ENCODE measurements around the gene ROPN1L.
"Not testable (repeated sequence)": the region's sequence is repeated elsewhere in the genome, so short reads cannot be mapped to it uniquely, and the experiment has no call there.

ROPN1L gene

DNA sequence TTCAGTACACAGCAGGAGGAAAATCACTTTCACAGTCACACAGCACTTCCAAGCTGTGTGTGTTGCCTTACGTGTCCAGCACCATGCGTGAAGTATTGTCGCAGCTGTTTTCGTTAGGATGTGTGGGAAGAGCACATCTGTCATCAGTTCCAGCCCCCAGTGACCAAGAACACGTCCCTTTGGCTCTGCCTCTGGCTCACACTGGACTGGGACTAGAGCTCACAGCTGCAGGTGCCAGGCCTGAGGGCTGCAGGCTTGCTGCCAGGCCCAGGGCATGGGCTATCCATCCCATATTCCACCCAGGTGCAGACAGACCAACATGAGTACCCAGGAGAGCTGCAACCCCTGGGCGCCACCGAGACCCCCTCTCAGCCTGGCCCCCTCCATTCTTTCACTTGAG, 61.6 kb downstream of the ROPN1L start:
- DNase-seq = no peak

DNA sequence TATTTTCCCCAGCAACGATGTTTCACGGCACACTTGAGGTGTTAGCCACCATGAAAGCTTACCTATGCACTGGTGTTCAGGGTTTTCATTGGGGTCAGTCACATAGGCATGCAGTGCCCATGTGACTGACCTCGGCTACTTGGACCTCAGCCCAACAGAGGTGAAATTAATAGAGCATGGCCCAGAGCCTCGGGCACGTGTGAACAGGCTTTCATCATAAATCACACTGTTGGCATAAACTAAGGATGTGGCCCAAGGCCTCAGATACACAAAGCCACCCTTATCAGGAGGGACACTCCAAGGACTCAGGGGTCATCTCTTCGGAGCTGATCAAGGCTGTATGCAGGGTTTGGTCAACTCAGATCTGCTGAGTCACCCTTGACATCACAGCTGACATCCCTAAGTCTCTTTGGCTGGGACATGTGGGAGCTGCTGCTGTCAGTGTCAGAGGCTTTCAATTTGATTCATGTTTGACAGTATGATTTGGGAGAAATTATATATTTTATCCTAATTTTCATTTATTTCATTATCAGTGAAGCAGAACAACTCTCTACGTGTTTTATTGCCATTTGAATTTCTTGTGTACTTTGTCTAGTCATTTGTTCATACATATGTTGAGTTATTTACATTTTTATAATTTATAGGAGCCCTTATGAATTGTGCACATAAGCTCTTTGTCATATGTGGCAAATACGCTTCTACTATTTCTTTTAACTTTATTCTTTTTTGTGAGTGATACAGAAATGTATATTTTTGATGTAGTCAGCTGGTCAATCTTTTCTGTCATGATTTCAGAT, 62.5 kb downstream of the ROPN1L start:
- peak; percentile 52 for DNase-seq

DNA sequence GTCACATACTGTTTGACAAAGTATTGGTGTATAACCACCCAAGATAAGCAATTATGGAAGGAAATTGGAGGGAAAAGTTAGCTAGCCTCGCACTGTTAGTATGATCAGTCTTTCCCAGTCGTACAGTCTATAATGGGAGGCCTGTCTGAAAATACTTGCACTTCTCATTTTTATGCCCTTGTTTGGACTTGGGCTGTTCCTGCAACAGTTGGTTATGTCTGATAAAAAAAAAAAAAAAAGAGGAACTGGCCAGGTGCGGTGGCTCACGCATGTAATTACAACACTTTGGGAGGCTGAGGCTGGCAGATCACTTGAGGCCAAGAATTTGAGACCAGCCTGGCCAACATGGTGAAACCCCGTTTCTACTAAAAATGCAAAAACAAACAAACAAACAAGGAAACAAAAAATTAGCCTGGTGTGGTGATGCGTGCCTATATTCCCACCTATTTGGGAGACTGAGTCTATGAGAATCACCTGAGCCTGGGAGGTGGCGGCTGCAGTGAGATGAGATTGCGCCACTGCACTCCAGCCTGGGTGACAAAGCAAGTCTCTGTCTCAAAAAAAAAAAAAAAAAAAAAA, 63.9 kb downstream of the ROPN1L start:
- DNase-seq = no peak

DNA sequence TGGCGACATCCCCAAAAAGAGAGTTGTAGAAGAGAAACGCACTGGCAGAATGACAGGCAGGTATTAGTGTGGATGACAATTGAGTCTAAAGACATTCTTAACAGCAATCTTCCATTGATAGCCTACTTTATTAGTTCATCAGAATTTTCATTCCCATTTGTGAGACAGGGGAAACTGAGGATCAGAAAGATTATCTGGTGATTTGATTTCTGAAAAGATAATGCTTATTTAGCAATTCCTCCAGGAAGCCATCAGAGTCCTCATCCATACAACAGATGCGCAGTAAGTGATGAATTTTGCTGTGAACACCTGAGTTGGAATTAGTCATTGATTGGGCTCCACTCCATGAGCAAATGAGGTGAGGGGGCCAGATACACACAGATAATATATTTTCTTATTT, 64.9 kb downstream of the ROPN1L start:
- DNase-seq = no peak

DNA sequence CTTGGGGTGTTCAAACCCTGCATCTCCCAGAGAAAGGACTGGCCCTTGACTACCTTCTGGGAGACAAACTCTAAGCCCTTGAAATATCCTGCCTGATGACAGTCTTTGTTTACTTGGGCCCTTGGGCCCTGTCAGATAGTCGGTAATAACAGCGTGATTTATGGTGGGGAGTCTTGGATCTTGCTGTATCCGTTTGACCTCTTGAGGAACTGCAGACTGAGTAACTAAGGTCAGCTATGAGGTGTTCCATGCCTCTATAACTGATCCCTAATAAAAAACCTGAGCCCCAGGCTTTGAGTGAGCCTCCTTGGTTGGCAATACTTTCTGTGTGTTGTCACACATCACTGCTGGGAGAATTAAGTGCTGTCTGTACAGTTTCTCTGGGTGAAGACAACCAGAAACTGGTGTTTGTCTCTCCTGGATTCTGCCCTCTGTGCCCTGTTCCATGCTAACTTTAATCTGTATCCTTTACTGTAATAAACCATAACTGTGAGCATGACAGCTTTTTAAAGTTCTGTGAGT, 66.0 kb downstream of the ROPN1L start:
- no peak for DNase-seq

DNA sequence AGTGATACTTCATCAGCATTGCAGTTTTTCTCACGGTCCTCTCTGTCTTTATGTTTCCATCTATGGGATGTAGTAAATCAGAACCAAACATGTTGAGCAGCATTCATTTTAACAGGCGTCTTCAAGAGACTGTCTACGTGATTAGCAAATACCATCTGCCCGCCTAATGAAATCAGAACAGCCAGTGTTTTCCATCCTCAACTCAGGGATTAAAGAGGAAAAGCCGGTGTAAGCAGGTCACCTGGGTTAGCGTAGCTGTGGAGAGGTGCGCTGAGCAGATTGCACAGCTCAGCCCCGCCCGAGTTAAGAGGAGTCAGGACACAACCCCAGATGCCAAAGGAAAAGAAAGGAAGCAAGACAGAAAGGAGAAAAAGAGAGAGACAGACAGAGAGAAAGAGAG, 67.9 kb downstream of the ROPN1L start:
- DNase-seq = no peak

DNA sequence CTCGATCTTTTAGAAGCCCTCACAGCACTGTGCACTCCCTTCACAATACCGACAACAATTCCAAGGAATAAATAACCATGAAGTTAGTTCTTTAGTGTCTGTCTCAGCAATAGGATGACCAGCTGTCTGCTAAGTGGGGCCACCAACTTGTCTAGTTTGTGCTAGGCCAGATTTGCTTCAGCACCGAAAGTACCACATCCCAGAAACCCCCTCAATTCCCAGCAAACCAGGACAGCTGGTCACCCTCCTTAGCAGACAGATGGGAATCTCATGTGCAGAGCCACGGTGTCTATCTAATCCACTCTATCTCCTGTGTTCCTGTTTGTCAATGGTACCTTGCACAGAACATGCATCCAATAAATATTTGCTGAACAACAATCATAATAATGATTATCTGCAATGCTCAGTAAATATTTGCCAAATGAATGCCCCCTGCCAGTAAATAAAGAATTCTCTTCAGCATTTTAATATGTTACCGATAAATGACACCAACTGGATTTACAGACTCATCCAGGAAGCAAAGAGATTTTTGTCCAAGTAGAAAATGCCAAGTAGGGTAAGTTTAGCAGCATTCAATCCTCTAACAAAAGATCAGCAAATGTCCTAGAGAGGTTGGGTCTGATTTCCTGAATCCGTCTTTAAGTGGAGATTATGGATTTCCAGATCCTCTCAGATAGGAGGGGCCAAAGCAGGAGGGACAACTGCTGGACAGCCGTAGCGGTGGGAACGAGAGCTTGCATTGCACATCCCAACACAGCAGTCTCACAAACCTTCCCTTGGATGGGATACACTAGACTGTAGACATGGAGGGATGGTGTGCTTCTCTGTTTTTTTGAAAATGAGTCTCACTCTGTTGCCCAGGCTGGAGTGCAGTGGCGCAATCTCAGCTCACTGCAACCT, 70.3 kb downstream of the ROPN1L start:
- DNase-seq = no peak

DNA sequence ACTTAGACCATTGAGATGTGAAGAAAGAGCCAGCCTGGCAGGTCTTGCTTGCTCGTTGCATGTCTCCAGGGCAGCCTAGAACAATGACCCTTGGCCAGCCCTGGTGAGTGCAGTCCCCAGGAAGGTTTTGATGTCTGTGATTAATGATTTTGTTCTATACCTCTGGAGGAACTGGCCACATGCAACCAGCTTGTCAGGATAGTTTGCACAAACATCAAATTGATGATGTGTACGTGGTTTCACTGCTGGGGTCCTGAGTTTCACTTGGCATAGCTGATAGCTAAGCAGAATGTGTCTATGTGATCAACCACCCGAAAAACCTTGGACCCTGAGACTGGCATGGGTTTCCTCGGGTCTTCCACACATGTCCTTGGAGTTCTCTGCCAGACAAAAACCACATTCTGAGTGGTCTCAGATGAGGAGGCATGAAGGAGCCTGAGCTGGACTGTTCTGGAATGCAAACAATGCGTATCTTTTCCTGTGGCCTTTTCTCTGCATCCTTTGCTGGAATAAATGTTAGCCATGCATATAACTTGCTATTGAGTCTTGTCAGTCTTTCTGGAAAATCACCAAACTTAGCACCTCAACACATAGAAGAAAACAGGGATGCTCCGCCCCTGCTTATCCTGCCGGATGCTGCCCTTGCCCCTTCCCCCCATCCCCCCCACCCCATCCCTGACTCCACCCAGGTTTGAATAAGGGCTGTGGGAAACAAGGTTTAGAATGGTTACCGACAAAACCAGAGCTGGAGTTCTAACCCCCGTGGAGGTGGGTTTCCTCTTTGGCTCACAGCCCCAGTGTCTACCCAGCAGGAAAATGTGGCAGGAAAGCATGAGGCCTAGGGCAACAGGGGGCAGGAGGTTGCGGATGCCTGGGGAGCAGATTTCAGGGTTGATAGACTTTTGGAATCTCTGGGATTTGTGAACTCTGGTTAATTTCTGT, 72.1 kb downstream of the ROPN1L start:
- DNase-seq = no peak

DNA sequence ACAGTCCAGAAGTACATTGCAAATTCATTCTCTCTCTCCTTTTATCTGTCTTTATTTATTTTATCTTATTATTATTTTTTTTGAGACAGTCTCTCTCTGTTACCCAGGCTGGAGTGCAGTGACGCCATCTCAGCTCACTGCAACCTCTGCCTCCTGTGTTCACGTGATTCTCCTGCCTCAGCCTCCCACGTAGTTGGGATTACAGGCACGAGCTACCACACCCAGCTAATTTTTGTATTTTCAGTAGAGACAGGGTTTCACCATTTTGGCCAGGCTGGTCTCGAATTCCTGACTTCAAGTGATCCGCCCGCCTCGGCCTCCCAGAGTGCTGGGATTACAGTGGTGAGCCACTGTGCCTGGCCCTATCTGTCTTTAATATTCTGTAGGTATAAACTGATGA, 72.9 kb downstream of the ROPN1L start:
- not testable (repeated sequence) for DNase-seq

All from DMS79 (cell line).